ENCODE data around the gene POC1A.

POC1A gene

DNA sequence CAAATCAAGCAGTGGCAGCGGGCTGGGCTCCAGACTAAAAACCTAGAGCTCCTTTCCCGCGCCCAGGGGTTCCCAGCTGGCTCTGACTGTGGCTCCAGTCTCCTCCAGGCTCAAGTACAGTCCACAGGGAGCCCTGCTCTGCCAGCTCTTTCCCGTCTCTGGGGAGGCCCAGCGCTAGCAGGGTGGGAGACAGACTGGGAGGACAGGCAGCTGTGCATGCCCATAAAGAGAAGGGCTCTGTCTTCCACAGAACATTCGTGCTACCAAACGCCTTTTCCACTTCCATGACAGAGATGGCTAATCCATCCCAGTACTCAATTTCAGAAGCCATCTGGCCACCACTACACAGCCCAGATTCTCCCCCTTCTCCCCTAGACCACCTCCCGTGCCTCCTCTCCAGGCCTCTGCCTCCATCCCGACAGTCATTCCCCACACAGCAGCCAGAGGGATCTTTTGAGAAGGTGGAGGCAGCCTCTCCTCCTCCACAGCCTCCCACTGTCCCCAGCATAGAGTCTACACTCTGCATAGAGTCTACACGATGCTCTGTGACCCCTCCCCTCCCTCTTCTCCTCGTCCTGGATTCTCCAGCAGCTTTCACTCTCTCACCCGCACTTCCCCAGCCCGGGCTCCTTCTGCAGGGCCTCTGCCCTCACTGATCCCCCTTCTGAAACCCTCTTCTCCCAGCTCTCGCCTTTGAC is 91.0 kb downstream of the POC1A start:
- no peak for DNase-seq (ENCODE audit: low read depth)

DNA sequence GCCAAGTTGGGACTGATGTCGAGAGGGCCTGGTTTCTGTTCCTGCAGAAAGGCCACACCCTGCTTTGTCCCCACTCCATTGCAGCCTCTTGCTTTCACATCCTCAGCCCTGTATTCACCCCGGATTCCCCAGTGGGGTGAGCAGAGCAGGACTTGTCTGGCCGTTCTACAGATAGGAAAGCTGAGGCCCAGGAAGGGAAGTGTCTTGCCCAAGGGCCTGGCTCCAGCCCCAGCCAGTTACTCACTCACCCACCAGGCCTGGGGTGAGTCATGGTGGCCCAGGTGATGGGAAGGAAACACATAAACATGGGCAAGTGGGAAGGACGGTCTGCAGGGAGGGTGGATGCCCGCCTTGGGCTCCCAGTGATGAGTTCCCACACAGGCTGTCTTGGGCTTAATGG is 91.7 kb downstream of the POC1A start:
- no peak for DNase-seq (ENCODE audit: low read depth)

- DNase-seq (ENCODE audit: low read depth): no peak
Observed at GRCh38 chr3:52061121-52061910, 92.9 kb downstream of the POC1A start.

DNA sequence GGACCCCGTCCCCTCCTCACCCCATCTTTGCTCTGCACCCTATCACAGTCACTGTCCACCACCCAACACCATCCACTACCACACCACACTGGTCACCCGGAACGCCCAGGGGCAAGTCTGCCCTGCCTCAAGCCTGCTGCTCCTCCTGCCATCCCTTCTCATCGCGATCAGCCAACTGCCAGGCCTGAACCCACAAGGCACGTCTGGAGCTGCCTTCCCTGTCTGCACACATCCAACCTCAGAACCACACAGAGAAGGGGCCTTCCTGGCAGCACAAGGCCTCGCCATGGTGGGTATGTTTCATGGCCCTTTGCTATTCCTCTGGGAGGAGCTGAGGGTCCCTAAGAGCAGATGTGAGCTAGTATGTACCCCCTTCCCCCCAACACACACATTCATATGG is 94.4 kb downstream of the POC1A start:
- DNase-seq (ENCODE audit: low read depth): no peak

GRCh38 chr3:52057812-52058495 is 96.3 kb downstream of the POC1A start:
- no peak for DNase-seq (ENCODE audit: low read depth)

GRCh38 chr3:52056968-52057811 is 97.0 kb downstream of the POC1A start:
- DNase-seq (ENCODE audit: low read depth): peak; percentile 98

DNA sequence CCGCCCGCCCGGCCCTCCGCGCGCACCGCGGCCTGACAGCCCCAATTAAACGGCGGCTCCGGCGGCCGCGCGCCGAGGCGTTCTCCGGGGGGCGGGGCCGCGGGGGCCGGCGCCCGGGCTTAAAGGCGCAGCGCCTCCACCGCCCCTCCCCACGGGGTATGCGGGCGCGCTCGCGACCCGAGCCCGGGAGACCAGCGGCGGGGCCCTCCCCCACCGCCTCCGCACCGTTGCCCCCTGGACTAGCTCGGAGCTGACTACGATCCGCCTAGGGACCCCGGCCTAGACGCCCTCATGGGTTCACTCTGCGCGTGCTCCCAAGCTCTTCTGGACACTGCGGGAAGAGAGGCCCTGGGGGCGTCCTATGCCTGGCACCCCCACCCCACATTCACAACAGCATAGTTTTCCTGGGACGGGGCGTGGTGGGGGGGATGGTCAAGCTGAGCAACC is 97.7 kb downstream of the POC1A start, which contains the start of gene DUSP7:
Gene DUSP7 (minus strand): TSS at position 51 of the 447 bp plus-strand sequence. CDS start 205 bp downstream, outside the sequence.
- DNase-seq (ENCODE audit: low read depth): peak; percentile 65

- no peak for DNase-seq (ENCODE audit: low read depth)
Observed at GRCh38 chr3:52055537-52056351, 98.5 kb downstream of the POC1A start.

- no peak for DNase-seq (ENCODE audit: low read depth)
Observed at GRCh38 chr3:52054661-52055511, 99.3 kb downstream of the POC1A start.

DNA sequence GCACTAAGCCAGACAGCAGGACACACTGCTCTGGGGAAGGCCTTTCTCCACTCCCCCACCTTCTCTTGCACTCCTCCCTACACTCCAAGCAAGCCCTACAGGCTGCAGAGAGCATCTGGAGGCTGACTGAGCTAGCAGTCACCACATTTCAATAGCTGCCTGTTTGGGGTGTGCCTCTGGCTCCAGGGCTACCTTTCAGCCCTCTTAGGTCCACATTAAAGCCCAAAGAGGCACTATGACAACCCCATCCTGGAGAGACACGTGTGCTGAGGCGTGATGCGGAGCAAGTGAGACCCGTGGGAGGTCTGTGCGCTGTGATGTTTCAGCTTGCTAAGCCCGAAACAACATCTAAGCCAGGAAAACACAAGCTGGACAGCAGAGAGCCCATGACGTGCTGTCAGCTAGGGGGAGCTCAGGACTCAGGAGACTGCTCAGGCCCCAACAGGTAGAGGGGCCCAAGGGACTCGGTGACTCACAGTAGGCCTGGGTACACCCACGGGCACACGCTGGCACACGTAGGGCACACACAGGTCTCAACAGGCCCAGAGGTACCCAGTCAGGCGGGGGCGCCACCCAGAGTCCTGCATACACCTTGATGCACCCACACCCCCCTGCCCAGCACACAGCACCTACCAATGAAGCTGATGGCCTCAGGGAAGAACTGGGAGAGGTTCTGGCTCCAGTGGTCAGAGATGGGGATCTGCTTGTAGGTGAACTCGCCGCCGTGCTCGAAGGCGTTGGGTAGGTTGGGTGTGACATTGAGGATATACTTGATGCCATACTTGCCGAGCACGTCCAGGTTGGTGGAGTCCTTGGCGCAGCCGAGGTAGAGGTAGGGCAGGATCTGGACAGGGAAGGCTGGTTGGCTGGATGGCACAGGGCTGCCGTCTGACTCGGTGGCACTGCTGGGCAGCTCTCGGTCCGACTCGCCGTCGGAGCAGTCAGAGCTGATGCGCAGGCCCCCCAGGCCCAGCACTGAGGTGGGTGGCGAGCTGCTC is 100.6 kb downstream of the POC1A start:
- DNase-seq (ENCODE audit: low read depth): no peak

DNA sequence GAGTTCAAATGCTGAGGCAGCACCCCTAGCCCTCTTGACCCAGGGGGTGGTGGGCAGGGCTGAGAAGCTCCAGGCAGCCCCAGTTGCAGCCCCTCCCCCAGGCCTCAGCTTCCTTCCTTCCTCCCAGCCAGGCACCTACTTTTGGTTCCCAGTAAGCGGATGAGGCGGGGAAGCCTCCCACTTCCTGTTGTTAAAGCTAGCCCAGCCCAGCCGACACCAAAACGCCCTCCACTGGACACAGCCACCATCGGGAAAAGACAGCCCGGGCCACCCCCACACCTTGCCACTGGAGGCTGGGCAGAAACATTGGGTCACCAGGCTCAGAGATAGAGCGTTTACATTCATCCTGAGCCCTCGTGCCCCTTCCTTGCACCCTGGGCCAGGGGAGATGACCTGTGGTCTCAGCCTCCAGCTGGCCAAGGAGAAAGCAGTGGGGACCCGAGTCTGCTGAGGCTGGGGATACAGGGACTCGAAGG is 101.4 kb downstream of the POC1A start:
- DNase-seq (ENCODE audit: low read depth): no peak

DNA sequence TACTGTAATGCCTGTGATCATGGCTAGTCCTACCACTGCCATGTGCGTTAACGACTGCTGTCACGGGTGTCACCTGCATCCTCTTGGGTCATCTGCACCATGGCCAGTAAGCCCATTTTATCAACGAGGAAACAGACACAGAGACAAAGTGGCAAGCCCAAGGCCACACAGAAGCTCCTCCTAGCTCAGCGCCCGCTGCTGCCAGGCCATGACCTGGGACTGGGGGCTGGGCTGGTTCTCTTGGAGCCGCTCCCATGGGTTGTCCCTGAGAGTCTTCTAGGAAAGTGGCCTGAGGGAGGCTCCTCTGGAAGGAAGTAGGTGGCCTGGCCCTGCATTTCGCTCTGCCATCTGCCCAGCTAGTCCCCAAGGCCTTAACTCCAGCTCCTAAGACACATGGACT is 102.8 kb downstream of the POC1A start:
- no peak for DNase-seq (ENCODE audit: low read depth)

- no peak for DNase-seq (ENCODE audit: low read depth)
Observed at GRCh38 chr3:52050571-52050970, 103.7 kb downstream of the POC1A start.

GRCh38 chr3:52049503-52049902 is 104.7 kb downstream of the POC1A start:
- no peak for DNase-seq (ENCODE audit: low read depth)

- no peak for DNase-seq (ENCODE audit: low read depth)
Observed at GRCh38 chr3:52047295-52047960, 106.8 kb downstream of the POC1A start.

- no peak for DNase-seq (ENCODE audit: low read depth)
Observed at GRCh38 chr3:52046902-52047239, 107.4 kb downstream of the POC1A start.

GRCh38 chr3:52046186-52046901 is 107.9 kb downstream of the POC1A start:
- DNase-seq (ENCODE audit: low read depth): no peak

Data from activated T-cell treated with anti-CD3 and anti-CD28 coated beads for 1 hour (primary cell).